NCI-H1436 treated with DMSO at 0.1 percent for 48 hours (cell line): Measurements from ENCODE around the gene SSBP3.
"Not testable (repeated sequence)": the region's sequence is repeated elsewhere in the genome, so short reads cannot be mapped to it uniquely, and the experiment has no call there.

ENCODE experiments used
- DNase-seq: peaks from one replicate; lab custom pipeline; 2025; lab: John Stamatoyannopoulos, UW

SSBP3 gene

GRCh38 chr1:54244655-54245054 lies 161.5 kb downstream of the SSBP3 start:
- DNase-seq = no peak

GRCh38 chr1:54243022-54243421 lies 163.2 kb downstream of the SSBP3 start:
- DNase-seq = no peak

GRCh38 chr1:54241364-54241763 lies 164.8 kb downstream of the SSBP3 start:
- DNase-seq = no peak

GRCh38 chr1:54240741-54241335 lies 165.4 kb downstream of the SSBP3 start:
- DNase-seq = no peak

GRCh38 chr1:54239631-54240031 lies 166.6 kb downstream of the SSBP3 start:
- no peak for DNase-seq

GRCh38 chr1:54239035-54239383 lies 167.2 kb downstream of the SSBP3 start:
- no peak for DNase-seq

- DNase-seq = no peak
These were observed 167.7 kb downstream of the SSBP3 start for GRCh38 chr1:54238353-54239034.

- DNase-seq = no peak
These were observed 168.6 kb downstream of the SSBP3 start for GRCh38 chr1:54237586-54237985.

GRCh38 chr1:54234284-54234683 lies 171.9 kb downstream of the SSBP3 start:
- DNase-seq = no peak

GRCh38 chr1:54233196-54233595 lies 173.0 kb downstream of the SSBP3 start:
- DNase-seq = not testable (repeated sequence)

- no peak for DNase-seq
These were observed 175.5 kb downstream of the SSBP3 start for GRCh38 chr1:54230507-54231339.

- DNase-seq = no peak
These were observed 176.8 kb downstream of the SSBP3 start for GRCh38 chr1:54229281-54229891.

GRCh38 chr1:54228638-54229079 lies 177.5 kb downstream of the SSBP3 start:
- DNase-seq = no peak

- DNase-seq = no peak
These were observed 178.3 kb downstream of the SSBP3 start for GRCh38 chr1:54227891-54228310.

- DNase-seq = no peak
These were observed 179.0 kb downstream of the SSBP3 start for GRCh38 chr1:54227091-54227602.

GRCh38 chr1:54225986-54226559 lies 180.1 kb downstream of the SSBP3 start:
- no peak for DNase-seq

- no peak for DNase-seq
These were observed 180.8 kb downstream of the SSBP3 start for GRCh38 chr1:54225378-54225777.

GRCh38 chr1:54224233-54224632 lies 182.0 kb downstream of the SSBP3 start:
- DNase-seq = no peak

GRCh38 chr1:54223441-54224202 lies 182.6 kb downstream of the SSBP3 start:
- DNase-seq = no peak

- DNase-seq = no peak
These were observed 183.5 kb downstream of the SSBP3 start for GRCh38 chr1:54222711-54223110.

- no peak for DNase-seq
These were observed 184.2 kb downstream of the SSBP3 start for GRCh38 chr1:54221867-54222484.
